ENCODE data around the gene DGKG.

Gene DGKG

GRCh38 chr3:186277268-186277909, 84.6 kb downstream of the DGKG start:
- ChIA-PET CTCF (interaction anchor here (0.6 to 1.2 kb wide), 3 partner anchors 12 to 295 kb away, joined by 3 to 6 read pairs (median 4); no protein-coding TSS in a partner anchor), POLR2A (no interaction called here)
- TF ChIP-seq SUZ12 (IDR thresholded peaks at IDR 0.05) (no peak), NFRKB (IDR thresholded peaks at IDR 0.05) (no peak), CTBP1 (IDR thresholded peaks at IDR 0.05; ENCODE audit: borderline replicate concordance) (no peak), FOXK2 (IDR thresholded peaks at IDR 0.05) (no peak), LEF1 (IDR thresholded peaks at IDR 0.05; ENCODE audit: borderline replicate concordance) (no peak), ARNT (IDR thresholded peaks at IDR 0.05) (no peak), FOXA1 (IDR thresholded peaks at IDR 0.05) (no peak), FOXM1 (IDR thresholded peaks at IDR 0.05; ENCODE audit: borderline replicate concordance) (no peak), TARDBP (IDR thresholded peaks at IDR 0.05) (no peak), HDGF (IDR thresholded peaks at IDR 0.05; ENCODE audit: borderline replicate concordance) (no peak), SP1 (IDR thresholded peaks at IDR 0.05) (no peak), ZNF384 (IDR thresholded peaks at IDR 0.05) (no peak), PKNOX1 (IDR thresholded peaks at IDR 0.05) (no peak), BHLHE40 (IDR thresholded peaks at IDR 0.05; ENCODE audit: borderline replicate concordance) (no peak), L3MBTL2 (conservative IDR thresholded peaks at IDR 0.05) (no peak), ELF4 (IDR thresholded peaks at IDR 0.05) (no peak)
- DNase-seq (ENCODE audit: extremely low spot score) = peak; percentile 25

GRCh38 chr3:186275436-186275835, 86.6 kb downstream of the DGKG start:
- no peak for TF ChIP-seq PKNOX1 (IDR thresholded peaks at IDR 0.05)
- TF ChIP-seq L3MBTL2 (conservative IDR thresholded peaks at IDR 0.05) = no peak
- no peak for TF ChIP-seq HDGF (IDR thresholded peaks at IDR 0.05; ENCODE audit: borderline replicate concordance)
- TF ChIP-seq SP1 (IDR thresholded peaks at IDR 0.05) = no peak
- no peak for TF ChIP-seq SUZ12 (IDR thresholded peaks at IDR 0.05)
- TF ChIP-seq BHLHE40 (IDR thresholded peaks at IDR 0.05; ENCODE audit: borderline replicate concordance) = no peak
- ChIA-PET CTCF (no interaction called here), POLR2A (no interaction called here)
- no peak for DNase-seq (ENCODE audit: extremely low spot score)

- ChIA-PET POLR2A (no interaction called here), CTCF (no interaction called here)
- TF ChIP-seq NFRKB (IDR thresholded peaks at IDR 0.05) (no peak), LEF1 (IDR thresholded peaks at IDR 0.05; ENCODE audit: borderline replicate concordance) (no peak), FOXK2 (IDR thresholded peaks at IDR 0.05) (no peak), SUZ12 (IDR thresholded peaks at IDR 0.05) (no peak), ARNT (IDR thresholded peaks at IDR 0.05) (no peak), FOXA1 (IDR thresholded peaks at IDR 0.05) (no peak), PKNOX1 (IDR thresholded peaks at IDR 0.05) (no peak), TARDBP (IDR thresholded peaks at IDR 0.05) (no peak), L3MBTL2 (conservative IDR thresholded peaks at IDR 0.05) (no peak), CTBP1 (IDR thresholded peaks at IDR 0.05; ENCODE audit: borderline replicate concordance) (no peak), ZNF384 (IDR thresholded peaks at IDR 0.05) (no peak), ELF4 (IDR thresholded peaks at IDR 0.05) (no peak), SP1 (IDR thresholded peaks at IDR 0.05) (no peak), HDGF (IDR thresholded peaks at IDR 0.05; ENCODE audit: borderline replicate concordance) (no peak)
- DNase-seq (ENCODE audit: extremely low spot score) = no peak
These were observed 88.4 kb downstream of the DGKG start for GRCh38 chr3:186273586-186273985.

- no peak for DNase-seq (ENCODE audit: extremely low spot score)
- CTCF ChIA-PET = no interaction called here
- TF ChIP-seq FOXK2 (IDR thresholded peaks at IDR 0.05) (no peak), ARNT (IDR thresholded peaks at IDR 0.05) (no peak), PKNOX1 (IDR thresholded peaks at IDR 0.05) (no peak), ZNF384 (IDR thresholded peaks at IDR 0.05) (no peak), TARDBP (IDR thresholded peaks at IDR 0.05) (no peak), BHLHE40 (IDR thresholded peaks at IDR 0.05; ENCODE audit: borderline replicate concordance) (no peak), SP1 (IDR thresholded peaks at IDR 0.05) (no peak), SUZ12 (IDR thresholded peaks at IDR 0.05) (no peak), HDGF (IDR thresholded peaks at IDR 0.05; ENCODE audit: borderline replicate concordance) (no peak)
- POLR2A ChIA-PET = no interaction called here
These were observed 91.3 kb downstream of the DGKG start for GRCh38 chr3:186270701-186271100.

DNA sequence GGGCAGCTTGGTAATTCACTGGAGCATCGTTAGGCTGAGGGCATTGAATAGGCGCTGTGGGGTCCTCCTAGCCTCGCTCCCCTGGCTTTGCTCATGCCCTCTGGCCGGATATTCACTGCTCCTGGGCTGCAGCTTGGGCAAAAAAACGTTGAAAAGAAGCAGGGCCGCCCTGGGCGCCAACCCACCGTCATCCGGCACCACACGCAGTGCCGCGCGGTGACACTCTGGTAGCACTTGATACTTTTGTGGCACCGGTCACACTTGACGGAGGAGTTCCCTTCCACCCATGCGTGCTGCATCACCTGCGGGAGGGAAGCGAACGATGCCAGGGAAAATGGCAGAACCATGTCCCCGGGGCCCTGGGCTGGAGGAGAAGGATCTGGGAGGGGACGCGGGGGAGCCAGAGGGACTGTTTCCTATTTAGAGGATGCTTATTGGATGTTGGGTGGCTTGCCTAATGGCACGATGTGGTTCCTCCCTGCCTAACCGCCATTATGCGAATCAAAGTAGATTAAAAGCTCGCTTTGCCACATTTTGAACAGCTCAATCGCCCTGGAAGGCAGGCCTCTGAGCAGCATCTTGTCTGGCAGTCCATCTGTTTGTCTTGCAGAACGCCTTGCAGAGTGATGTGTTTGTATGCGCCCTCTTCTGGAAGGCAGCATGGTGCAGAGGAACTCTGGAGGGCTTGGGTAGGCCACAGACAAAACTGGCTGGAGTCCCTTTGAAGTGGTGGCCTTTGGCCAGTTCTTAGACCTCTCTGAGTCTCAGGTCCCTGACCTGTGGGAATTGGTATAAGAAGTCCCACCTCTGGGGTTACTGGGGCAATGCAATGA, 93.2 kb downstream of the DGKG start:
- CTCF ChIA-PET = no interaction called here
- DNase-seq (ENCODE audit: extremely low spot score) = no peak
- TF ChIP-seq ELF4 (IDR thresholded peaks at IDR 0.05) (no peak), L3MBTL2 (conservative IDR thresholded peaks at IDR 0.05) (no peak), SUZ12 (IDR thresholded peaks at IDR 0.05) (no peak), NFRKB (IDR thresholded peaks at IDR 0.05) (no peak), ZNF384 (IDR thresholded peaks at IDR 0.05) (no peak), FOXM1 (IDR thresholded peaks at IDR 0.05; ENCODE audit: borderline replicate concordance) (no peak)
- POLR2A ChIA-PET = interaction anchor here (0.6 kb wide), 1 partner anchor 28 kb away, joined by 4 read pairs; no protein-coding TSS in a partner anchor
